HG02623 (cell line): Measurements from ENCODE around the gene RNF26.

Experiments used
- ATAC-seq: cut with Tn5 transposase; IDR thresholded peaks from one replicate; pipeline ENCODE4 v1.9.1; 2021; ENCODE audit warnings: moderate library complexity; ENCODE audit not compliant: unreplicated experiment

Gene RNF26

DNA sequence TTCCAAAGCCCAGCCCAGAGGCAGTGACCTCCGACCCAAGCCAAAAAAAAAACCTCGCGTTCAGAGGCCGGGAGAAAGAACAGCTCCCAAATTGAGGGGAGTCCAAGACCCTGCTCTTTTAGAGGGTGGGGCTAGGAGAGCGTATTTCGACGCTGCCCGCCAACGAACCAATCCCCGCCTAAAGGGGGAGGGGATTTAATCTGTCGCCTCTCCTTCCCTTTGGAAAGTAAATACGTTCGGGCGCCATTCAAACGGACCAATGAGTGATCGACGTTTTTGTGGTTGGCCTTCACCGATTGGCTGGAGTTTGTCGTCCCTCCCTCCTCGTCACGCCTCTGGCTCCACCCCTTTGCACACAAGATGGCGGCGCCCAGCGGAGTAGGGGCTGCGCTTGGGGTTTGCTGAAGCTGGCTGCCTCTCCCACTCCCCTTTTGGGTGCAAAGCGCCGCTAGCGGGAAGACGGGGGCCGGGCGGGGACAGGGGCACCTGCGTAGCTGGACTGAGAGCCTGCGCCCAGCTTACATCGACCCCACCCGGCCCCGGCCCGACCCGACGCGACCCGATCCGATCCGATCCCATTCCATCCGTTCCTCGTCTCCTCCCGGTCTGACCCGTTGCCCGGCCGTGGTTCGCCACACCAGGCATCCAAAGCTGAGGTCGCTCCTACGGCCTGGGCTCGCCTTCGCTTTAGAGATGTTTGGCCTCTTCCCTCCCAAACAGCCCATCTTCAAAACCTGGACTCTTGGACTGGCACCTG lies at the start of gene RNF26:
RNF26 (plus strand) TSS at position 354 of the 757 bp plus-strand sequence. CDS start 596 bp downstream, outside the sequence.
- peak; percentile 94 for ATAC-seq

DNA sequence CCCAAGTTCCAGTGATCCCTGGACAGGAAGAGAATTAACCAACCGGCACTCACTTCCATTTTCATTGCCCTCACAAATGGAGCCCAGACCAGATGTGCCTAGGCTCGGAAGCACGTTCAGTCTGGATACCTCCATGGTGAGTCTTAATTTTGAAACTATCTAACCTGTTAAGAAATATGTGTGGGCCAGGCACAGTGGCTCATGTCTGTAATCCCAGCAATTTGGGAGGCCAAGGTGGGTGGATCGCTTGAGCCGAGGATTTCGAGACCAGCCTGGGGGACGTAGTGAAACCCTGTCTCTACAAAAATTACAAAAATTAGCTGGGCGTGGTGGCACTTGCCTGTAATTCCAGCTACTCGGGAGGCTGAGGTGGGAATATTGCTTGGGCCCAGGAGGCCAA lies 48.9 kb upstream of the RNF26 start:
- no peak for ATAC-seq

DNA sequence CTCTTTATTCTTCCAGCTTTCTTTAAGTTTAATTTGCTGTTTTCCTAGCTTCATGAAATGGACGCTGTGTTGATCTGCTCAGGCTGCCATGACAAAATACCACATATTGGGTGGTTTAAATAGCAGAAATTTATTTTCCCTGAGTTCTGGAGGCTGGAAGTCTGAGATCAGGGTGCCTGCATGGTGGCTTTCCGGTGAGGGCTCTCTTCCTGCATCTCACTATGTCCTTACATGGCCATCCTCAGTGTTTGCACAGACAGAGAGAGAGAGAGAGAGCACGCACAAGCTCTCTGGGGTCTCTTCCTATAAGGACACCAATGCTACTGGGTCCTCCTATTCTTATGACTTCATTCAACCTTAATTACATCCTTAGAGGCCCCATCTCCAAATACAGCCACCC lies 46.1 kb upstream of the RNF26 start:
- ATAC-seq = no peak

DNA sequence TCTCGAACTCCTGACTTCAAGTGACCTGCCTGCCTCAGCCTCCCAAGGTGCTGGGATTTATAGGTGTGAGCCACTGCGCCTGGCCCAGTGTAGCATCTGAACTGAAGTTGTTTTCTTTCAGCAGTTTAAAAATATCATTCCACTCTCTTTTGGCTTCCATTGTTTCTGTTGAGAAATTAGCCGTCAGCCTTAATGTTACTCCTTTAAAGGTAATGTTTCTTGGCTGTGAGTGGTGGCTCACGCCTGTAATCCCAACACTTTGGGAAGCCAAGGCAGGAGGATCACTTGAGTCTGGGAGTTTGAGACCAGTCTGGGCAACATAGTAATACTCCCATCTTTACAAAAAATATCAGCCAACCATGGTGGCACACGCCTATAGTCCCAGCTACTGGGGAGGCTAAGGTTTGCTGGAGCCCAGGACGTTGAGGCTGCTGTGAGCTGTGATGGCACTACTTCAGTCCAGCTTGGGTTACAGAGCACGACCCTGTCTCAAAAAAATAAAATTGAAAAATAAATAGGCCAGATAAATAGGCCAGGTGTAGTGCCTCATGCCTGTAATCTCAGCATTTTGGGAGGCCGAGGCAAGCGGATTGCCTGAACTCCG lies 43.3 kb upstream of the RNF26 start:
- ATAC-seq = no peak

DNA sequence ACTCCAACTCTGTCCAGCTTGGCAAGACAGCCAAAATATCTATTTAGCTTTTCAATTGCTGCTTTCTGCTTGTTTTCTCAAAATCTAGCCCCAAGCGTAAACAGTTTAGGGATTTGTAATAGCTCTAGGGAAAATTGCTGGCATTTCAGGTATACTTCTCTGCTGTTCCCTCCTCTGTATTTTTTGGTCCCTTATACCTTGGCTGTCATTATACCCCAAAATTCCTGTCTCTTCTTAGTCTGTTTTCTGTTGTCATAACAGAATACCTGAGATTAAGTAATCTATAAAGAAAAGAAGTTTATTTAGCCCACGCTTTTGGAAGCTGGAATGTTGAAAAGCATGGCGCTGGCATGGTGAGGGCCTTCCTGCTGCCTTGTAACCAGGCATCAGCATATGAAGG lies 40.9 kb upstream of the RNF26 start:
- ATAC-seq = no peak

DNA sequence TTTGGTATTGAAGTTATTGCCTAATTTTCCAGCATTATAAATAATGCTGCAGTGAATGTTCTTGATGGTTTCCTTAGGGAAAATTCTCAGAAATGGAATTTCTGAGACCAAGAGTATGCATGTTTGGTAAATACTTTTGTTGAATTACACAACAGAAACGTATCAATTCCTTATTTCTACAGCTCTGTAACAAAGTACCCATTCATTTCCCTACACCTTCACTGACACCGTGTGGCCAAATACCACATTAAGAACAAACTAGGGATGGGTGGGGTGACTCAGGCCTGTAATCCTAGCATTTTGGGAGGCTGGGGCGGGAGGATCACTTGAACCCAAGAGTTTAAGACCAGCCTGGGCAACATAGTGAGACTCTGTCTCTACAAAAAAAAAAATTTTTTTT lies 39.1 kb upstream of the RNF26 start:
- no peak for ATAC-seq

DNA sequence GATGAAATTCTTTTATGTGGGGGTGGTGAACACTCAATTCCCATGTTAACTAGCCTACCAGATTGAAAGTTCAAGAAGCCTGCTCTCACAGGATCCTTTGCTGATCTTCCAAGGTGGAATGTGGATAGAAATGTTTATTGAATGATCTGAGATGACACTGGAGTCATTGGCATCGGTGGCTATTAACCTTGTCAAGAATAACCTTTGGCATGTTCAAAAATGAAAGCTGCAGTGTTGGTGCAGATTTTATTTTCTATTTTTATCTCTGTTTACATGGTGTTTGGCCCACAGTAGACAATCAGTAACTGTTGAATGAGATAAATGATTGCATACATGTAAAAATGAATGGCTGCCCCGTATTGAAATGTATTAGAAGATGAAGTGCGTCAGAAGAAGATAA lies 36.4 kb upstream of the RNF26 start:
- ATAC-seq = no peak

DNA sequence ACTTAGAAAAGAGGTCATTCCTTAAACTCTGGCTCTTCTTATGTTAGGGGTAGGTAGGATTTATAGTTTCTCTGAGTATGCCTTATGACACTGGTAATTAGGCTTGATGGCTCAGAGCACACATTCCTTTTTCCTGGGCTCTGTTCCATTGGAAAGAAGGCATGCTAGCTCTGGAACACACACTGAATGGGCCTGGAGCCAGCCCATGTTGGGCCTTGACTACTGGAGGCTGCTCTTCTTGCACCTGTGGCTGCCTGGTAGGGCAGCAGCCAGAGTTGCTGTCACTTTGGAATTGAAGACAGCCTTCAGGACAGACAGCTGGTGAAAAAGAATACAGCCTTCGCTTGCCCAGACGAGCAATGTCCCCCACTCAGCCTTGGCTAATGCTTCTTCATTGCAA lies 35.6 kb upstream of the RNF26 start:
- no peak for ATAC-seq

DNA sequence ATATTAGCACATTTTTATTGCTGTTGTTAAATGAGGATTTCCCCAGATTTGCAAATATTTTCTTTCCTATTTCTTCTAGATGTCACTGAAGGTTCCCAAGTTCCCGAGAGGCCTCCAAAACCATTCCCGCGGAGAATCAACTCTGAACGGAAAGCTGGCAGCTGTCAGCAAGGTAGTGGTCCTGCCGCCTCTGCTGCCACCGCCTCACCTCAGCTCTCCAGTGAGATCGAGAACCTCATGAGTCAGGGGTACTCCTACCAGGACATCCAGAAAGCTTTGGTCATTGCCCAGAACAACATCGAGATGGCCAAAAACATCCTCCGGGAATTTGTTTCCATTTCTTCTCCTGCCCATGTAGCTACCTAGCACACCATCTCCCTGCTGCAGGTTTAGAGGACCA lies 34.9 kb upstream of the RNF26 start:
- ATAC-seq = no peak

DNA sequence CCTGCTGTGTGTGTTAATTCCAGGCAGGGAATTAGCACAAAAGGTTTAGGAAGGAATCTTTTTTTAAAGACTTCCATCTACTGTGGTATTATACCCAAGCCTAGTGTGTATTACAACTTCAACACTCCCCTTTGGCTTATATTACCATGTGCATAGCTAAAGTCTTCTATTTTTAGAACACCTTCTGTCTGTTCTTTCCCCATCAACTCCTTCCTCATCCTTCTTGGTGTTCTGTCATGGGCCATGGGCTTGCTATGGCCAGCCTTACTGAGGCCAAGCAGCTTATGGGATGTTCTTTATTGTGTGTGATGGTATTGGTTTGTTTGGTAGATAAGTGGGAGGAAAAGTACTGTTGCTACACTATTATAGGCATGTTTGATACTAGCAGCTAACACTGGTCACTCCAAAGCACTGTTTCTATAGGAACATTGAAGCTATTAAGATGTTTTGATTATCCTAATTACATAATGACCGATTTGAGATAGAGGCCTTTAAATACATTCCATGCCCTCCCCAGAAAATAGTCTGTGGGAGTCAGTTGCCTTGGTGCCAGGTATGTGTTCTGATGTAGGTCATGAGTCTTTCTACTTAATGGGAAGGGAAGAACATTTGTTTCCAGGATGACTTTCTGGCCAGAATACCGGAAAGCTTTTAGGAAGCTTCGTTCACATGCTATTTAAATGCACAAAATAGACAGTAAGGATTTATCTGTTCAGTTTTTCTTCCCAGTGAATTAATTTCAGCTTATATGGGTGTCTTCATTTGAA lies 33.9 kb upstream of the RNF26 start:
- ATAC-seq = no peak

DNA sequence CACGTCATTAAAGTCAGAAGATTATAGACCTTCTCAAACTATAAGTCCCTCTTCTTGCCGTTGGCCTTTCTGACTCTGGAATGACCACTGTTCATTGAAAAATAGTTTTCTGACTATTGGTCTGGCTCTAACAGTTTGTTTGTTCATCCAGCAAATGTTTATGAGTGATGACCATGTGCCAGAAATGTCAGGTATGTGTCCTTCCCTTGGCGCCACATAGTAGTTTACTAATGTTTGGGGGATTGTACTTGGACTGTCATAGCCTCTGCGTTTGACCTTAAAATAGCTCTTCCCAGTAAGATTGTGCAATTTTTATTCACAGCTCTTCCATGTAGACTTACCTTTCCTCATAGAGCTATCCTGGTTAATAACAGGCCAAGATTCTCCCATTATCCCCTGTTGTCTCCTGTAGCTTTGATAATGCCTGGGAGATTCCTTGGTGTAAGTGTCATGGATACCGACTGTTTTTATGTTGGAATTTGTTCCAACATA lies 31.1 kb upstream of the RNF26 start:
- ATAC-seq = no peak

DNA sequence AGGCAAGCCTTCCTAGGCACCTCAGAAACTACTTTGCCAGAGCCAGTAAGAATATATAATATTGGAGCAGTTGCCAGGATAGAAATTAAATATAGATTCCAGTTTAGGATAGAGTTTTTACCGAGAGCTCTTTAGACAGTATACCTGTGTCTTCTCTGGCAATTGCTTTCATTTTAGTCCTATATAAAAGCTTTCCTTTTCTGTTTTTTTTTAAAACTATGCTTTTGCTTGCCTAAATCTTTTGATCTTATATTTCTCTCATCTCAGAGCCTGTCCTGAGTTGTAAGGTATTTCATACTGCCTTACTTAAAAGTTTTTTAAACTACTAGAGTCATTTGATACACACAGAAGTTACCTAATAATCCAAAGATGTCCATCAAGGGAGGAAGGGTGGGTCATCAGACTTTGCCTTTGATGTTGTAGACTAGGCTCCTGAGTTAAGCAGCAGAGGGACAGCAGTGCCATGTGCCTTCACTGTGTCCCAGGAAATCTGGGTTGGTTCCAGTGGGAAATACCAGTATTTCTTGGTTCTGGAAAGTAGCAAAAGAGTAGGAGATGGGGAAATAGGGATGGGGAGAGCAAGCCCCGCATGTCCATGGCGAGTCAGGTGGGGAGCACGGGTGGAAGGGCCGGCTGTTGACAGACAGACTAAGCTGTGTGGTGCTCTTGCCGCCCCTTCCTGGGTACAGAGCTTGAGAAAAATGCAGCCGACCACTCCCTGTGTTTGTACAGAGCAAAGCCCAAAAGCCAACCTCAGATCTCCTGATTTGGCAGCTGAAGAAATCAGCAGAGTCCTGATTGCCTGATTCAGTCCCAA lies 28.6 kb upstream of the RNF26 start:
- no peak for ATAC-seq

DNA sequence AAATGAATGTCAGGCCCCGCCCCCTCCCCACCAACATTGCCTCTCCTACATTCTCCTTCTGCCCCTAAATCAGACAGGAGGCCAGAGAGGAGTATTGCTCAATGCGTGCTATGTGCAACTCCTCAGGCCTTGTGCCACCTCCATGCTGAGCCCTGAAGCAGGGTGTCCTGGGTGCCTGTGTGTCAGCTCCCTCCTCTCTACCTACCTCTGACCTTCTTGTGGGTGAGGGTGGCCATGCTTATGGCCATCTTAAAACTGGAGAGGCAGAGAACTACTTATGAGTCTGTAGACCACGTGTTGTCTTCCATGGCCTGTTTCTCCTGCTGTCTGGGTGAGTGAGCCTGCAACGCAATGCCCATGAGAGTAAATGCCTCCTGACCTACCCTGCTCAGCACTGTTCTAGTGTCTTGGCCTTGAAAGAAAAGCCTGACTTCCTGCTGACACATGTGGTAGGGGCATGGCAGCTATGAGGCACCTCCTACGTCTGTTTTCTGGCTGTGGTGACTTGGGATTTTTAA lies 27.9 kb upstream of the RNF26 start:
- ATAC-seq = no peak

DNA sequence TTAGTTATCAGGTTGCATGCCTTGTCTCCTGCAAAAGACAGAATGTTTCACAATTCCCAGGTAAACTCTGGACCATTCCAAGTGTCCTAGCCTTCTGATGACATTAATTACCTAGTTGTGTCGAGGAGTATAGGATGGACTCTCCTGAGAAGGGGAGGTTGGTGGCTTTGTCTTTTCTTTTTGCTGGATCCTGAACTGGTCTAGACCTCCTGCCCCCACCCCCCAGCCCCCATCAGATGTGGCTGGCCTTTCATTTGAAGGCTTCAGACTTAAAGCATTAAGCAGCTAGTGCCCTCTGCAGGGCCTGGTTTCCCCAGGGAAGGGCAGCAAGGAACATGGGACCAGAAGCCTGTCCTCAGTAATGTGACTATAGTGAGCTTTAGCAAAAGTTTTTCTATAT lies 27.1 kb upstream of the RNF26 start:
- no peak for ATAC-seq

DNA sequence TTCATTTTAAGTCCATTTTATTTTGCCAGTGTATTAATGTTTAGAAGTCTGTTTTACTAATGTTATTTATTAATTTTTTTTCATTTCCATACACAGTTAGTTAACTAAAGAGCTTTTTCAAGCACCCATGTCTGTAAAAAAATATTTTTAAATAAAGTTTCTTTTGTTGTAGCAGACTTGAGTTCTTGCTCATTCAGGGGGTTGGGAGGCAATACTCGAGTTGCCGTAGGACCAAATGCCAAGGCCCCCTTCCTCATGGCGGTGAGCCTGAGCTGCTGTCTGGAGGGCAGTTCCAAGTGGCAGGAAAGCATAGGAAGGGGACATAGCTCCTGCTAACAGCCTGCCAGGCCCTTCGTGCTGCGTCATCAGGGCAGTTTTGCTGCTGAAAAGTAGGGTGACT lies 26.4 kb upstream of the RNF26 start:
- no peak for ATAC-seq

DNA sequence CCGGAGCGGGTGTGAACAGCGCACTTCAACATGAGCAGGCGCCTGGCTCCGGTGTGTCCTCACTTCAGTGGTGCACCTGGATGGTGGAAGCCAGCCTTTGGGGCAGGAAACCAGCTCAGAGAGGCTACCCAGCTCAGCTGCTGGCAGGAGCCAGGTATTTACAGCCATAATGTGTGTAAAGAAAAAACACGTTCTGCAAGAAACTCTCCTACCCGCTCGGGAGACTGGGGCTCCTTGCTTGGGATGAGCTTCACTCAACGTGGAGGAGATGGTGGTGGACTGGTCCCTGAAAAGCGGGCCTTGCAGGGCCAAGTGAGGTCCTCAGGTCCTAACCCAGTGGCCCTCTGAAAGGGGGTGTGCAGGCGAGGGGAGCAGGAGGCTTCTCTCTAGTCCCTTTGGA lies 24.9 kb upstream of the RNF26 start:
- no peak for ATAC-seq

DNA sequence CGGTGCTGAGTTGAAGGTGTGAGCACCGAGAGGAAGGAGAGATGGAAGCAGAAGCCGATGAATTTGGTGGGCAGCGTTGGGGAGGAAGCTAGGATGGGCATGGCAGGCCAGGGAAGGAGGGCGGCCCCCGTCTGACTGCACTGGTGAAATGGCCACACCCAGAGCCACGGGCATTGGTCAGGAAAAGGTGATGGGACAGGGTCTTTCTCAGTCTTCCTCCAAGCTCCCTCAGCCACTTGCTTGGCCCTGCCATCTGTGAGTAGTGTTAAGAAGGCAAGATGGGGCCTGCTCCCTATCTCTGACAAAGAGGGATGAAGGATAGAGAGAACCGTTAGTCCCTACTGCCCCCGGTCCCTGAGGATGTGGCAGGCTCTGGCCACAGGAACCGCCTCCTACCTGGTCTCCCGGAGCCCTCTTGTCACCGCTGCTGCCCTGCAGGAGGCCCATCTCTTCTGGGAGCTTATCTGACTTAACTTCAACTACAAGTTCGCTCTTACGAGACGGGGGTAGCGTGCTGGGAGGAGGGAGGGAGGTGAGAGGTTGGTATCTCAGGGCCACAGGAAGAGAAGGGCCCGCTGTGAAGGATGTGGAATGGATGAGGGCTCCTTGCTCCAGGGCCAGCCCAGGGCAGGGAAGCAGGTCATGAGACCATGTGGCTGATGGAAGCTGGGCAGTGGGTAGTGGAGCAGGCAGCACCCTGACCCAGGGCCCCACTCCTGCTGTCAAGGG lies 24.2 kb upstream of the RNF26 start:
- ATAC-seq = no peak

DNA sequence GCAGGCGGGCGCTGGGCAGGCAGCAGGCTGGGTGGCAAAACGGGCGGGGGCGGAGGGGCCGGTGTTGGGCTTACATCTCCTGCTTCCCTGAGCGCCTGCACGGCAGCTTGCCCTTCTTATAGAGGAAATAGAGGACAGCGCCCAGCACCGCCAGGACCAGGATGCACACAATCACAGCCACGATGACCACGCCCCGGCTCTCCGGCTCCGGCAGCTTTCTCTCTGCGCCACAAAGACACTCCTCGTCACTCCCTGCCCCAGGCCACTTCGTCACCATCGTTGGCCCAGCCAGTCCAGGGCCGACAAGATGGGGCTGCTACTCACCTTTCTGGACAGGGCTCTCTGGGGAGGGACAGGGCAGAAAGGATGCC lies 23.7 kb upstream of the RNF26 start:
- no peak for ATAC-seq

DNA sequence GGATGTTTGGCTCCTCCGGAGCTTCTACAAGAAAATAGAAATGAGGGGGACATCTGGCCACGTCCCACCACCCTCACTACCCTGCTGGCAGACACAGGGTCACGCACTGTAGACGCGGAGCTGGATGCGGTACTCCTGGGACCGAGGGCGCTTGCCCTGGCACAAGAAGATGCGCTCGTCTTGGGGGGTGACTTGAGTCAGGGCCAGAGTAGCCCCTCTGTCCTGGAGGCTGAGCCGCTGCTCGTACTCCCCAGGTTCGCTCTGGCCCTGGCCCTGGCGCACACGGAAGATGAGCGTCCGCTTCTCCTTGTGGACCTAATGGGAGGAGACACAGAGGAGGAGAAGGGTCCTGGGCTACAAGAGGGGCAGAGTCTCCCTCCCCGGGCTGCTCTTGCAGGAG lies 19.6 kb upstream of the RNF26 start:
- no peak for ATAC-seq
